HG03139 (cell line): Measurements from ENCODE around the gene SRSF3.
"Not testable (repeated sequence)": the region's sequence is repeated elsewhere in the genome, so short reads cannot be mapped to it uniquely, and the experiment has no call there.

Source experiments
- ATAC-seq: cut with Tn5 transposase; IDR thresholded peaks from one replicate; pipeline ENCODE4 v1.9.1; 2021; ENCODE audit not compliant: unreplicated experiment

SRSF3 gene

GRCh38 chr6:36643977-36644376, 49.8 kb downstream of the SRSF3 start:
- ATAC-seq: no peak

- ATAC-seq: no peak
Measured at GRCh38 chr6:36649086-36649485, 54.9 kb downstream of the SRSF3 start.

GRCh38 chr6:36649701-36650484, 55.7 kb downstream of the SRSF3 start:
- no peak for ATAC-seq

- no peak for ATAC-seq
Measured at GRCh38 chr6:36650848-36651478, 56.8 kb downstream of the SRSF3 start.

GRCh38 chr6:36651659-36652379, 57.7 kb downstream of the SRSF3 start:
- ATAC-seq: no peak

- ATAC-seq: not testable (repeated sequence)
Measured at GRCh38 chr6:36654469-36654868, 60.3 kb downstream of the SRSF3 start.
